A549 (cell line): ENCODE measurements around the gene HLA-E.

Experiments
- CEBPB ChIP-seq, 2 experiments: fragments of >200 bp in 1 of 2; sonication (Bioruptor Twin) in 1 of 2; formaldehyde crosslinking in 1 of 2; IDR thresholded peaks; 2 replicates each; pipeline ENCODE4 v1.6.1; 2012 to 2016
- CTCF ChIP-seq: fragments of >200 bp; sonication (Bioruptor Twin); formaldehyde crosslinking; IDR thresholded peaks from 3 replicates; pipeline ENCODE4 v1.5.1; 2016
- ESRRA ChIP-seq: fragments of 150-350 bp; IDR thresholded peaks from 2 replicates; pipeline ENCODE4 v1.6.1; 2014; ENCODE audit warnings: mild to moderate bottlenecking, low read length, borderline replicate concordance
- FOSL2 ChIP-seq, 2 experiments: fragments of 450-650 bp in 1 of 2; fragments of >200 bp in 1 of 2; sonication (Bioruptor Twin) in 1 of 2; formaldehyde crosslinking; IDR thresholded peaks; 2 replicates each; pipeline versions ENCODE4 v1.5.0 to v1.6.1; 2016 to 2020; ENCODE audit warnings: mild to moderate bottlenecking in 1 of 2, moderate library complexity in 1 of 2
- JUN ChIP-seq, 2 experiments: fragments of >200 bp; sonication (Bioruptor Twin); formaldehyde crosslinking; IDR thresholded peaks; 2 replicates in 1 of 2; 3 replicates in 1 of 2; pipeline ENCODE4 v1.6.1; 2016 to 2017
- POLR2A ChIP-seq: IDR thresholded peaks from 2 replicates; pipeline ENCODE4 v1.6.1; 2012; ENCODE audit warnings: mild to moderate bottlenecking, low read length
- REST ChIP-seq: fragments of 200-600 bp; sonication (generic); IDR thresholded peaks from 2 replicates; pipeline ENCODE4 v1.6.1; 2016; ENCODE audit warnings: antibody characterized with exemption, mild to moderate bottlenecking, moderate library complexity
- SMC3 ChIP-seq: fragments of >200 bp; sonication (Bioruptor Twin); formaldehyde crosslinking; IDR thresholded peaks from 3 replicates; pipeline ENCODE4 v1.6.1; 2018; ENCODE audit warnings: inconsistent platforms

- no peak for TF ChIP-seq CEBPB (IDR thresholded peaks at IDR 0.05)
- no peak for TF ChIP-seq REST
- TF ChIP-seq JUN (IDR thresholded peaks at IDR 0.05), result no peak
- no peak for TF ChIP-seq CTCF
- TF ChIP-seq ESRRA, result no peak
- no peak for TF ChIP-seq SMC3
- no peak for TF ChIP-seq POLR2A
- TF ChIP-seq FOSL2 (IDR thresholded peaks at IDR 0.05), result no peak
- TF ChIP-seq FOSL2 (CRISPR knock-in tag; IDR thresholded peaks at IDR 0.05), result no peak
These were observed 38.1 kb upstream of the HLA-E start for GRCh38 chr6:30450909-30451841.
